Hepatocyte (in vitro differentiated cells): ENCODE data around the gene INPP5F. TPM values are rescaled to one million over a fixed set of nuclear protein-coding genes. Genes with fewer than 3 reads are reported as not detected.

Experiments
- DNase-seq: peaks from one replicate; pipeline ENCODE4 v3.0.0-alpha.2; 2016; ENCODE audit warnings: low spot score
- H2AFZ ChIP-seq: fragments of 200-600 bp; sonication (generic); 2 replicates; pipeline ENCODE4 v1.6.0; 2016; ENCODE audit warnings: antibody characterized with exemption, mild to moderate bottlenecking
- H3K27ac ChIP-seq: fragments of 200-600 bp; sonication (generic); 2 replicates; pipeline ENCODE4 v1.5.1; 2016; ENCODE audit warnings: mild to moderate bottlenecking
- H3K27me3 ChIP-seq: fragments of 200-600 bp; sonication (generic); 2 replicates; pipeline ENCODE4 v1.6.1; 2016
- H3K36me3 ChIP-seq: fragments of 200-600 bp; sonication (generic); replicated peaks from 2 replicates; pipeline ENCODE4 v1.5.1; 2016; ENCODE audit warnings: low read depth; ENCODE audit not compliant: insufficient read depth
- H3K4me1 ChIP-seq: fragments of 200-600 bp; sonication (generic); 2 replicates; pipeline ENCODE4 v1.5.1; 2016; ENCODE audit warnings: mild to moderate bottlenecking, moderate library complexity; ENCODE audit not compliant: insufficient read depth
- H3K4me2 ChIP-seq: fragments of 200-600 bp; sonication (generic); 2 replicates; pipeline ENCODE4 v1.6.0; 2016
- H3K4me3 ChIP-seq: fragments of 200-600 bp; sonication (generic); 2 replicates; pipeline ENCODE4 v1.5.1; 2016; ENCODE audit warnings: mild to moderate bottlenecking
- H3K79me2 ChIP-seq: fragments of 200-600 bp; sonication (generic); 2 replicates; pipeline ENCODE4 v1.6.0; 2017; ENCODE audit warnings: mild to moderate bottlenecking
- H3K9me2 ChIP-seq: fragments of 200-600 bp; sonication (generic); replicated peaks from 2 replicates; pipeline ENCODE4 v1.6.0; 2017; ENCODE audit warnings: mild to moderate bottlenecking; ENCODE audit not compliant: insufficient read depth
- H3K9me3 ChIP-seq: fragments of 200-600 bp; sonication (generic); 2 replicates; pipeline ENCODE4 v1.5.1; 2016; ENCODE audit warnings: low read depth, mild to moderate bottlenecking
- H4K20me1 ChIP-seq: fragments of 200-600 bp; sonication (generic); 2 replicates; pipeline ENCODE4 v1.6.0; 2016; ENCODE audit warnings: mild to moderate bottlenecking; ENCODE audit not compliant: insufficient read depth, poor library complexity, severe bottlenecking
- EZH2 ChIP-seq: fragments of 200-600 bp; sonication (generic); IDR thresholded peaks from 2 replicates; pipeline ENCODE4 v1.6.1; 2016; ENCODE audit warnings: antibody characterized with exemption, mild to moderate bottlenecking, borderline replicate concordance
- EZH2phosphoT487 ChIP-seq: fragments of 200-600 bp; sonication (generic); IDR thresholded peaks from one replicate; pipeline ENCODE4 v1.6.1; 2018; ENCODE audit warnings: antibody characterized with exemption, mild to moderate bottlenecking, low read depth, moderate library complexity; ENCODE audit not compliant: unreplicated experiment, severe bottlenecking
- WGBS: methylation state at CpG from one replicate; pipeline ENCODE4 v1.1.6; 2016; ENCODE audit warnings: low lambda C conversion rate; ENCODE audit errors: missing lambda C conversion rate; 5-methylcytosine and 5-hydroxymethylcytosine counted together
- polyA plus RNA-seq: library from polyadenylated mRNA; unstranded; fragments of >200 nt; fragmentation: Nextera tagmentation; extraction: Ambion mirVana; gene quantifications from 2 replicates; pipeline ENCODE4 v1.2.1, GENCODE V29; 2016
- total RNA-seq: library from RNA; depleted of rRNA; stranded (reverse); fragments of >200 nt; gene quantifications from 2 replicates; pipeline ENCODE4 v1.2.3, GENCODE V29; 2014
- TF ChIP-seq, protein P1 (sequence below): fragments of 200-600 bp; sonication (generic); IDR thresholded peaks from 2 replicates; pipeline ENCODE4 v1.5.1; 2016; ENCODE audit warnings: antibody characterized with exemption, mild to moderate bottlenecking; ENCODE audit not compliant: poor library complexity

INPP5F gene
- total and polyA plus RNA-seq, 2 experiments from 2014 or later = 9.9 to 44.4 TPM

DNA sequence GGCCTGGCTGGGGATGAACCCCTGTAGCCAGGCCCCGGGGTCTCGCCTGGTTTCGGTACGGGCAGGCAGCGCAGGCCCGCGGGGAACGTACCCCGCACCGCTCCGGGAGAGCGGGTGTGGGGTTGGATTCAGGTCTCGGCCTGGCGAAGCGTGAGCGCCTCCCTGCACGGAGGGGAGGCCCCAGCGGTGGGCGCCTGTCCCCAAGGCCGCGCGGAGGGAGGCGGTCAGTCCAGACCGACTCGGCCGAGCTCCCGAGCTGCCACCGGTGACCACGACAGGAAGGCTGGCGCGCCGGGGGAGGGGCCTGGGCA lies 378 bp upstream of the INPP5F start:
- under 1% methylated on average over 32 of the region's 32 CpGs for WGBS
- Histone ChIP-seq H4K20me1 (no peaks in the 10 kb centered on the region), H3K27me3 (no peaks in the 10 kb centered on the region), H3K36me3 (no peaks in the 10 kb centered on the region), H3K9me3 (no peaks in the 10 kb centered on the region), H3K4me3 (peak overlapping the region; percentile 32), H3K27ac (peak overlapping the region; percentile 96), H3K79me2 (peaks cover 40% of the 10 kb centered on the region), H3K4me2 (peak overlapping the region; percentile 88), H3K9me2 (no peaks in the 10 kb centered on the region), H3K4me1 (peaks cover 27% of the 10 kb centered on the region), H2AFZ (peak overlapping the region; percentile 68)
- no peak for DNase-seq
- no peak for TF ChIP-seq EZH2
- no peak for TF ChIP-seq EZH2phosphoT487
- TF ChIP-seq, protein P1, sequence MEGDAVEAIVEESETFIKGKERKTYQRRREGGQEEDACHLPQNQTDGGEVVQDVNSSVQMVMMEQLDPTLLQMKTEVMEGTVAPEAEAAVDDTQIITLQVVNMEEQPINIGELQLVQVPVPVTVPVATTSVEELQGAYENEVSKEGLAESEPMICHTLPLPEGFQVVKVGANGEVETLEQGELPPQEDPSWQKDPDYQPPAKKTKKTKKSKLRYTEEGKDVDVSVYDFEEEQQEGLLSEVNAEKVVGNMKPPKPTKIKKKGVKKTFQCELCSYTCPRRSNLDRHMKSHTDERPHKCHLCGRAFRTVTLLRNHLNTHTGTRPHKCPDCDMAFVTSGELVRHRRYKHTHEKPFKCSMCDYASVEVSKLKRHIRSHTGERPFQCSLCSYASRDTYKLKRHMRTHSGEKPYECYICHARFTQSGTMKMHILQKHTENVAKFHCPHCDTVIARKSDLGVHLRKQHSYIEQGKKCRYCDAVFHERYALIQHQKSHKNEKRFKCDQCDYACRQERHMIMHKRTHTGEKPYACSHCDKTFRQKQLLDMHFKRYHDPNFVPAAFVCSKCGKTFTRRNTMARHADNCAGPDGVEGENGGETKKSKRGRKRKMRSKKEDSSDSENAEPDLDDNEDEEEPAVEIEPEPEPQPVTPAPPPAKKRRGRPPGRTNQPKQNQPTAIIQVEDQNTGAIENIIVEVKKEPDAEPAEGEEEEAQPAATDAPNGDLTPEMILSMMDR = no peak

DNA sequence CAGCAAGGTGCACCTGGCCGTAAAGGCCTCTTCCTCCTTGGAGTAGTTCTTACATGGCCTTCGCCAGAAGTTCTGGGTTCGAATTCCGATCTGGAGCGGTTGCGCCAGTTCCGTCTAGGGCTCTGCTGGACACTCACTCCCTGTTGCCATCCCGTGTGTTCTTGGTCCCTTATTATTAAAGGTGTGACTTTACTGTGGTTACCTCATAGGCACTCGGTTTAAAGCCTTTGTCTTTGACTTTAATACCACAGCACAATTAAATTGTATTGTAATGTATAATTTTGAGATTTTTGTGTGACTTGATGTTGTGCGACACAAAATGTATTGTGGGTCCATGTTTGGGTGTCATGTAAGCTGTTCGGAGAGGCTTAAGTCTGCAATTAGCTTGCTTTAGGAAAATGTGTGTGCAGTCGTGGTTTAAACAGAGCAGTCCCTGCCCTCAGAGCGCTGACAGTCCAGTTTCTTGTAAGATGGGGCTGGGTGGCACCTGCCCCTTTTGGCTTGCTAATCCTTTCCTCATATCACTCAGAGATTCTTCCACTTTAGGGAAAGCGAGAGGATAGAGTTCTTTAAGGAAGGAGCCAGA lies 919 bp downstream of the INPP5F start:
- Histone ChIP-seq H3K4me3 (peak overlapping the region; percentile 87), H3K27me3 (no peaks in the 10 kb centered on the region), H2AFZ (peak overlapping the region; percentile 88), H3K9me3 (no peaks in the 10 kb centered on the region), H4K20me1 (no peaks in the 10 kb centered on the region), H3K36me3 (no peaks in the 10 kb centered on the region), H3K4me2 (peak overlapping the region; percentile 94), H3K9me2 (no peaks in the 10 kb centered on the region), H3K79me2 (peaks cover 49% of the 10 kb centered on the region), H3K4me1 (peaks cover 27% of the 10 kb centered on the region), H3K27ac (peak overlapping the region; percentile 83)
- 58% methylated on average over 14 of the region's 14 CpGs for WGBS
- no peak for DNase-seq
- TF ChIP-seq EZH2phosphoT487 = no peak
- TF ChIP-seq, protein P1 = no peak
- no peak for TF ChIP-seq EZH2

GRCh38 chr10:119728172-119728800 lies 2.4 kb downstream of the INPP5F start:
- Histone ChIP-seq H3K27me3 (no peaks in the 10 kb centered on the region), H3K4me2 (peak overlapping the region; percentile 94), H3K9me2 (no peaks in the 10 kb centered on the region), H2AFZ (no peak overlapping the region), H3K4me1 (peaks cover 27% of the 10 kb centered on the region), H4K20me1 (no peaks in the 10 kb centered on the region), H3K79me2 (peaks cover 59% of the 10 kb centered on the region), H3K27ac (no peak overlapping the region), H3K9me3 (no peaks in the 10 kb centered on the region), H3K4me3 (no peak overlapping the region), H3K36me3 (no peaks in the 10 kb centered on the region)
- no peak for DNase-seq
- 64% methylated on average over 3 of the region's 3 CpGs for WGBS
- TF ChIP-seq, protein P1 = no peak
- TF ChIP-seq EZH2phosphoT487 (no peak), EZH2 (no peak)
